SK-N-SH (cell line): Measurements from ENCODE around the gene LRFN3.

Experiments
- CTCF ChIP-seq: fragments of 200-600 bp; sonication (generic); IDR thresholded peaks from 2 replicates; pipeline ENCODE4 v1.6.1; 2017; ENCODE audit warnings: antibody characterized with exemption, mild to moderate bottlenecking, moderate library complexity
- EP300 ChIP-seq, 2 experiments: IDR thresholded peaks; 2 replicates each; pipeline versions ENCODE4 v1.4.0 to v1.6.1; 2012; ENCODE audit warnings: borderline replicate concordance in 1 of 2, low read depth in 1 of 2, low read length in 1 of 2
- EZH2phosphoT487 ChIP-seq: fragments of 200-600 bp; sonication (generic); IDR thresholded peaks from 2 replicates; pipeline ENCODE4 v1.6.1; 2017; ENCODE audit warnings: low read depth, mixed run types, mild to moderate bottlenecking, antibody characterized with exemption, moderate library complexity, borderline replicate concordance
- FOXJ3 ChIP-seq: sonication (generic); formaldehyde crosslinking; IDR thresholded peaks from 2 replicates; pipeline ENCODE4 v1.5.1; 2020; ENCODE audit warnings: mild to moderate bottlenecking, missing genetic modification reagents
- TAF1 ChIP-seq: IDR thresholded peaks from 2 replicates; pipeline ENCODE4 v1.6.1; 2012; ENCODE audit warnings: low read depth, mild to moderate bottlenecking, low read length, moderate library complexity, borderline replicate concordance
- USF2 ChIP-seq: fragments of 150-350 bp; IDR thresholded peaks from 2 replicates; pipeline ENCODE4 v1.6.1; 2017; ENCODE audit warnings: antibody characterized with exemption, low read length, low read depth, borderline replicate concordance

GRCh38 chr19:35911173-35911572 is 25.0 kb upstream of the LRFN3 start:
- TF ChIP-seq CTCF (no peak), FOXJ3 (CRISPR knock-in tag) (no peak), EP300 (IDR thresholded peaks at IDR 0.05; ENCODE audit: borderline replicate concordance in 1 of 2, low read depth in 1 of 2, low read length in 1 of 2) (no peak), EZH2phosphoT487 (no peak), USF2 (no peak), TAF1 (no peak)
